IMR-90 (cell line): ENCODE results near the gene SV2C. TPM values are rescaled to one million over a fixed set of nuclear protein-coding genes. Genes with fewer than 3 reads are reported as not detected.

Experiments used
- ATAC-seq: fragments of 200-7000 bp; cut with Tn5 transposase; 2 replicates; pipeline ENCODE4 v1.9.1; 2020; ENCODE audit warnings: low read depth, mild to moderate bottlenecking, moderate library complexity
- BruUV-seq: library from RNA; stranded (reverse); fragments of 400-500 nt; replicated peaks from 2 replicates; lab custom pipeline; 2021; lab: Mats Ljungman, UMichigan
- CTCF ChIA-PET: fragments of 300-600 bp; formaldehyde crosslinking; extraction: SDS; loops from one replicate; lab custom pipeline; 2021; ENCODE audit warnings: antibody characterized with exemption; lab: Yijun Ruan, JAX
- POLR2A ChIA-PET: fragments of 300-600 bp; sonication (Branson Sonifier 250); formaldehyde crosslinking; loops from one replicate; lab custom pipeline; 2022; ENCODE audit warnings: antibody characterized with exemption; ENCODE audit not compliant: unreplicated experiment; lab: Charles Lee
- DNase-seq: peaks from one replicate; pipeline ENCODE4 v3.0.0; 2013
- H2AFZ ChIP-seq: replicated peaks from 2 replicates; pipeline ENCODE3; 2013; ENCODE audit warnings: low read length, mild to moderate bottlenecking; ENCODE audit not compliant: poor library complexity
- H2AK5ac ChIP-seq: 2 replicates; pipeline ENCODE4 v1.6.1; 2013; ENCODE audit warnings: low read depth, low read length, inconsistent platforms
- H2AK9ac ChIP-seq: replicated peaks from 2 replicates; pipeline ENCODE3; 2013; ENCODE audit warnings: mild to moderate bottlenecking, low read depth, low read length, moderate library complexity; ENCODE audit not compliant: poor library complexity
- H2BK120ac ChIP-seq: 2 replicates; pipeline ENCODE4 v1.6.1; 2013; ENCODE audit warnings: low read depth, low read length, inconsistent platforms
- H2BK15ac ChIP-seq: 3 replicates; pipeline ENCODE4 v1.6.1; 2013; ENCODE audit warnings: low read depth, low read length, inconsistent platforms
- H2BK20ac ChIP-seq: 2 replicates; pipeline ENCODE4 v1.6.1; 2013; ENCODE audit warnings: low read depth, mild to moderate bottlenecking, inconsistent platforms, low read length, moderate library complexity
- H2BK5ac ChIP-seq: 2 replicates; pipeline ENCODE4 v1.6.1; 2013; ENCODE audit warnings: mild to moderate bottlenecking, low read depth, low read length, inconsistent platforms; ENCODE audit not compliant: poor library complexity, severe bottlenecking
- H3K14ac ChIP-seq: replicated peaks from 2 replicates; pipeline ENCODE4 v1.6.1; 2013; ENCODE audit warnings: low read depth, low read length, inconsistent platforms
- H3K18ac ChIP-seq: 2 replicates; pipeline ENCODE4 v1.6.1; 2013; ENCODE audit warnings: low read depth, low read length, control low read depth
- H3K23ac ChIP-seq: 2 replicates; pipeline ENCODE4 v1.6.1; 2013; ENCODE audit warnings: low read depth, low read length, inconsistent platforms
- H3K27ac ChIP-seq: 2 replicates; pipeline ENCODE4 v1.5.1; 2013; ENCODE audit warnings: mild to moderate bottlenecking, control low read depth, low read length; ENCODE audit not compliant: insufficient read depth
- H3K27me3 ChIP-seq: 2 replicates; pipeline ENCODE4 v1.6.1; 2013; ENCODE audit warnings: low read length; ENCODE audit not compliant: control insufficient read depth, insufficient read depth
- H3K36me3 ChIP-seq: 2 replicates; pipeline ENCODE4 v1.6.1; 2013; ENCODE audit warnings: low read length, mixed read lengths; ENCODE audit not compliant: control insufficient read depth, insufficient read depth
- H3K4ac ChIP-seq: 2 replicates; pipeline ENCODE4 v1.6.1; 2013; ENCODE audit warnings: low read depth, low read length, inconsistent platforms
- H3K4me1 ChIP-seq: 2 replicates; pipeline ENCODE4 v1.6.1; 2013; ENCODE audit warnings: low read length, mixed read lengths; ENCODE audit not compliant: control insufficient read depth, insufficient read depth
- H3K4me2 ChIP-seq: 2 replicates; pipeline ENCODE4 v1.6.1; 2013; ENCODE audit warnings: low read depth, mild to moderate bottlenecking, control low read depth, low read length, moderate library complexity
- H3K4me3 ChIP-seq: 2 replicates; pipeline ENCODE4 v1.5.1; 2013; ENCODE audit warnings: low read depth, mild to moderate bottlenecking, control low read depth, low read length, moderate library complexity; ENCODE audit not compliant: insufficient read depth
- H3K56ac ChIP-seq: 2 replicates; pipeline ENCODE4 v1.6.1; 2013; ENCODE audit warnings: low read length, inconsistent platforms; ENCODE audit not compliant: insufficient read depth; ENCODE audit errors: extremely low read depth
- H3K79me1 ChIP-seq, 2 experiments: 2 replicates each; pipeline ENCODE4 v1.6.1; 2013; ENCODE audit warnings: low read length in 2 of 2, inconsistent platforms in 1 of 2, low read depth in 1 of 2
- H3K9ac ChIP-seq: 2 replicates; pipeline ENCODE4 v1.6.1; 2013; ENCODE audit warnings: low read depth, low read length, control low read depth
- H3K9me1 ChIP-seq: 2 replicates; pipeline ENCODE4 v1.6.1; 2013; ENCODE audit warnings: low read length, inconsistent platforms; ENCODE audit not compliant: insufficient read depth
- H3K9me3 ChIP-seq: 2 replicates; pipeline ENCODE4 v1.6.1; 2013; ENCODE audit warnings: low read length; ENCODE audit not compliant: control insufficient read depth, insufficient read depth
- H4K20me1 ChIP-seq: 2 replicates; pipeline ENCODE4 v1.6.1; 2013; ENCODE audit warnings: low read length, inconsistent platforms; ENCODE audit not compliant: insufficient read depth
- H4K5ac ChIP-seq: 2 replicates; pipeline ENCODE4 v1.6.1; 2013; ENCODE audit warnings: mild to moderate bottlenecking, low read depth, low read length, control low read depth
- H4K8ac ChIP-seq, 2 experiments: 2 replicates each; pipeline ENCODE4 v1.6.1; 2013; ENCODE audit warnings: low read depth in 2 of 2, low read length in 2 of 2, control low read depth in 1 of 2, inconsistent platforms in 1 of 2
- H4K91ac ChIP-seq: 2 replicates; pipeline ENCODE4 v1.6.1; 2013; ENCODE audit warnings: low read depth, low read length, inconsistent platforms; ENCODE audit not compliant: insufficient read depth
- CEBPB ChIP-seq: IDR thresholded peaks from 2 replicates; pipeline ENCODE4 v1.6.1; 2012; ENCODE audit warnings: low read depth, low read length, improper control_type of control experiment
- CHD1 ChIP-seq: IDR thresholded peaks from 2 replicates; pipeline ENCODE4 v1.6.1; 2012; ENCODE audit warnings: low read depth, low read length, improper control_type of control experiment
- NFE2L2 ChIP-seq: fragments of 150-350 bp; IDR thresholded peaks from 2 replicates; pipeline ENCODE4 v1.6.1; 2016; ENCODE audit warnings: low read depth, mild to moderate bottlenecking, low read length
- POLR2A ChIP-seq: IDR thresholded peaks from 2 replicates; pipeline ENCODE4 v1.6.1; 2012; ENCODE audit warnings: mild to moderate bottlenecking, low read depth, low read length
- RAD21 ChIP-seq: IDR thresholded peaks from 2 replicates; pipeline ENCODE4 v1.6.1; 2012; ENCODE audit warnings: low read length, improper control_type of control experiment
- WGBS, 2 experiments: methylation state at CpG; one replicate each; pipeline versions ENCODE4 v1.1.5 to v1.1.7; 2013; ENCODE audit warnings: missing lambda C conversion rate in 2 of 2; ENCODE audit not compliant: insufficient read length in 1 of 2; ENCODE audit errors: extremely low coverage in 2 of 2; 5-methylcytosine and 5-hydroxymethylcytosine counted together
- dilution Hi-C: fragments of 300-500 bp; cut with HindIII; formaldehyde crosslinking; loops from one replicate; pipeline ENCODE4 v1.14.3; 2018; ENCODE audit warnings: low sequenced_read_pairs; ENCODE audit not compliant: unreplicated experiment
- in situ Hi-C: fragments of 300-500 bp; cut with MboI; formaldehyde crosslinking; loops from 3 replicates; pipeline ENCODE4 v1.14.3; 2019; ENCODE audit warnings: low sequenced_read_pairs, inconsistent platforms, mixed read lengths
- intact Hi-C: fragments of 100-400 bp; cut with micrococcal nuclease; formaldehyde crosslinking; loops from 2 replicates; pipeline ENCODE4 v1.10.0; 2022
- polyA plus RNA-seq, 3 experiments: library from polyadenylated mRNA; depleted of rRNA; stranded (reverse); fragments of >200 nt; gene quantifications; 2 replicates each; pipeline ENCODE4 v1.2.3, GENCODE V29; 2012; ENCODE audit warnings: low replicate concordance in 1 of 3
- total RNA-seq: library from RNA; depleted of rRNA; stranded (reverse); fragments of >200 nt; gene quantifications from 2 replicates; pipeline ENCODE4 v1.2.3, GENCODE V29; 2012
- TF ChIP-seq, protein P1 (sequence below): fragments of 150-350 bp; IDR thresholded peaks from 2 replicates; pipeline ENCODE4 v1.6.1; 2017; ENCODE audit warnings: mild to moderate bottlenecking, antibody characterized with exemption, low read length, low read depth

Gene SV2C
- total and polyA plus RNA-seq, 2 of the 4 experiments (the other 2 are of a cell fraction), result not detected

DNA sequence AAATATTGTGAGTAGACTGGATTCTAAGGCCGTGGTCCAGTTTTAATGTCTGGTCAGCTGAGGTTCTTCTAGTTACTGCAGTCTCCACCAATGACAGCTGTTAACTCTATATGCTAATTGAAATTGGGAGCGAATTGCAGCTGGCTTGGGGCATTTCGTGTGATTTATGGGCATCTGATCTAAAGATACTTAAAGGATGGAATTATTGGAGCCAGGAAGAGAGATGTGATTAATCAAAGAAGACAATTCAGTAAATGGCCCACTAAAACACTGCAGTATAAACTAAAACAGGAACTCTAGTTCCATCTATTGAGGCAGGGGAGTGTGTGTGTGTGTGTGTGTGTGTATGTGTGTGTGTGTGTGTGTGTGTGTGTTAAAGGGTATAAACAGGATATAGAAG lies 162.4 kb downstream of the SV2C start:
- no peaks in the 10 kb centered on the region for H3K27me3 ChIP-seq
- intact Hi-C loops (no loop called here), in situ Hi-C loops (no loop called here), dilution Hi-C loops (no loop called here)
- no peak overlapping the region for H3K56ac ChIP-seq
- H3K18ac ChIP-seq, result no peak overlapping the region
- WGBS, 2 experiments, result no CpG with 5 or more reads among the region's 3 CpGs
- no peak overlapping the region for H2BK20ac ChIP-seq
- H3K9me1 ChIP-seq, result no peaks in the 10 kb centered on the region
- no TSS peak for BruUV-seq
- H4K5ac ChIP-seq, result no peak overlapping the region
- H3K9me3 ChIP-seq, result no peaks in the 10 kb centered on the region
- no peak overlapping the region for H4K8ac ChIP-seq
- H3K27ac ChIP-seq, result no peak overlapping the region
- no peak overlapping the region for H3K14ac ChIP-seq
- CTCF ChIA-PET, result no interaction called here
- H3K4ac ChIP-seq, result no peak overlapping the region
- H3K23ac ChIP-seq, result no peak overlapping the region
- H3K36me3 ChIP-seq, result no peaks in the 10 kb centered on the region
- H3K9ac ChIP-seq, result no peak overlapping the region
- H3K4me1 ChIP-seq, result no peaks in the 10 kb centered on the region
- H4K20me1 ChIP-seq, result no peaks in the 10 kb centered on the region
- no peak overlapping the region for H2BK120ac ChIP-seq
- no peak overlapping the region for H2AK5ac ChIP-seq
- H3K79me1 ChIP-seq, result no peaks in the 10 kb centered on the region
- no peak overlapping the region for H2AFZ ChIP-seq
- H3K4me2 ChIP-seq, result no peak overlapping the region
- TF ChIP-seq CEBPB, result no peak
- TF ChIP-seq, protein P1, sequence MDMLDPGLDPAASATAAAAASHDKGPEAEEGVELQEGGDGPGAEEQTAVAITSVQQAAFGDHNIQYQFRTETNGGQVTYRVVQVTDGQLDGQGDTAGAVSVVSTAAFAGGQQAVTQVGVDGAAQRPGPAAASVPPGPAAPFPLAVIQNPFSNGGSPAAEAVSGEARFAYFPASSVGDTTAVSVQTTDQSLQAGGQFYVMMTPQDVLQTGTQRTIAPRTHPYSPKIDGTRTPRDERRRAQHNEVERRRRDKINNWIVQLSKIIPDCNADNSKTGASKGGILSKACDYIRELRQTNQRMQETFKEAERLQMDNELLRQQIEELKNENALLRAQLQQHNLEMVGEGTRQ, result no peak
- TF ChIP-seq NFE2L2, result no peak
- TF ChIP-seq POLR2A, result no peak
- TF ChIP-seq RAD21, result no peak
- no peak for TF ChIP-seq CHD1
- no peak overlapping the region for H4K91ac ChIP-seq
- no peak for DNase-seq
- H2AK9ac ChIP-seq, result no peak overlapping the region
- POLR2A ChIA-PET, result no interaction called here
- H3K4me3 ChIP-seq, result no peak overlapping the region
- H2BK5ac ChIP-seq, result no peak overlapping the region
- H2BK15ac ChIP-seq, result no peak overlapping the region
- no peak for ATAC-seq
